Stomach smooth muscle (tissue), 2 donors: Measurements from ENCODE around the gene SARS1.

ENCODE experiments used
- H3K27ac ChIP-seq: one replicate; pipeline ENCODE4 v1.7.0; 2013; ENCODE audit warnings: mild to moderate bottlenecking, low read length, inconsistent platforms
- H3K27me3 ChIP-seq, 2 donors: one replicate each; pipeline ENCODE4 v1.7.0; 2013; ENCODE audit warnings: low read length in 2 of 2; ENCODE audit not compliant: insufficient read depth in 2 of 2, control insufficient read depth in 1 of 2
- H3K36me3 ChIP-seq, 2 donors: one replicate each; pipeline ENCODE4 v1.7.0; 2013; ENCODE audit warnings: low read length in 2 of 2; ENCODE audit not compliant: control insufficient read depth in 2 of 2, insufficient read depth in 2 of 2
- H3K4me1 ChIP-seq: one replicate; pipeline ENCODE4 v1.7.0; 2013; ENCODE audit warnings: low read length; ENCODE audit not compliant: control insufficient read depth, insufficient read depth
- H3K4me3 ChIP-seq, 2 donors: one replicate each; pipeline ENCODE4 v1.7.0; 2013; ENCODE audit warnings: low read length in 2 of 2
- H3K9ac ChIP-seq, 2 donors: one replicate each; pipeline ENCODE4 v1.7.0; 2013; ENCODE audit warnings: low read length in 2 of 2, mild to moderate bottlenecking in 1 of 2
- H3K9me3 ChIP-seq, 2 donors: one replicate each; pipeline ENCODE4 v1.7.0; 2013; ENCODE audit warnings: low read length in 2 of 2; ENCODE audit not compliant: control insufficient read depth in 2 of 2
- donor health status: healthy.
- donor health status: Pancreatic carcinoma.

The SARS1 gene

GRCh38 chr1:109184687-109185086 lies 29.0 kb upstream of the SARS1 start:
- Histone ChIP-seq H3K4me3 (no peak overlapping the region), H3K4me1 (peaks cover 2% of the 10 kb centered on the region), H3K36me3 (no peaks in the 10 kb centered on the region), H3K9ac (no peak overlapping the region), H3K9me3 (no peaks in the 10 kb centered on the region), H3K27me3 (no peaks in the 10 kb centered on the region), H3K27ac (no peak overlapping the region)

GRCh38 chr1:109185357-109185756 lies 28.4 kb upstream of the SARS1 start:
- Histone ChIP-seq H3K4me1 (peaks cover 2% of the 10 kb centered on the region), H3K27ac (no peak overlapping the region), H3K4me3 (no peak overlapping the region), H3K9me3 (no peaks in the 10 kb centered on the region), H3K27me3 (no peaks in the 10 kb centered on the region), H3K36me3 (no peaks in the 10 kb centered on the region), H3K9ac (no peak overlapping the region)

GRCh38 chr1:109185990-109186732 lies 27.6 kb upstream of the SARS1 start:
- no peaks in the 10 kb centered on the region for H3K9me3 ChIP-seq
- H3K36me3 ChIP-seq: no peaks in the 10 kb centered on the region
- H3K4me3 ChIP-seq: peak overlapping the region in 1 of 2 donors; percentile 5
- H3K4me1 ChIP-seq: peaks cover 2% of the 10 kb centered on the region
- H3K9ac ChIP-seq: peak overlapping the region in 1 of 2 donors; percentile 17
- no peak overlapping the region for H3K27ac ChIP-seq
- H3K27me3 ChIP-seq: no peaks in the 10 kb centered on the region

- Histone ChIP-seq H3K27me3 (no peaks in the 10 kb centered on the region), H3K4me3 (peak overlapping the region in 1 of 2 donors; percentile 5), H3K27ac (no peak overlapping the region), H3K9ac (peak overlapping the region in 1 of 2 donors; percentile 17), H3K4me1 (peaks cover 2% of the 10 kb centered on the region), H3K36me3 (no peaks in the 10 kb centered on the region), H3K9me3 (no peaks in the 10 kb centered on the region)
These were observed 27.0 kb upstream of the SARS1 start for GRCh38 chr1:109186733-109187086.

- H3K4me1 ChIP-seq: peaks cover 2% of the 10 kb centered on the region
- peak overlapping the region; percentile 11 for H3K27ac ChIP-seq
- no peaks in the 10 kb centered on the region for H3K27me3 ChIP-seq
- no peak overlapping the region for H3K4me3 ChIP-seq
- H3K36me3 ChIP-seq: no peaks in the 10 kb centered on the region
- peak overlapping the region in 1 of 2 donors; percentile 17 for H3K9ac ChIP-seq
- H3K9me3 ChIP-seq: no peaks in the 10 kb centered on the region
These were observed 26.6 kb upstream of the SARS1 start for GRCh38 chr1:109187127-109187526.

- Histone ChIP-seq H3K27ac (no peak overlapping the region), H3K27me3 (no peaks in the 10 kb centered on the region), H3K36me3 (no peaks in the 10 kb centered on the region), H3K9ac (no peak overlapping the region), H3K4me3 (no peak overlapping the region), H3K9me3 (no peaks in the 10 kb centered on the region), H3K4me1 (peaks cover 2% of the 10 kb centered on the region)
These were observed 25.5 kb upstream of the SARS1 start for GRCh38 chr1:109188200-109188599.

- H3K27me3 ChIP-seq: no peaks in the 10 kb centered on the region
- H3K9me3 ChIP-seq: no peaks in the 10 kb centered on the region
- H3K4me3 ChIP-seq: no peak overlapping the region
- peaks cover 2% of the 10 kb centered on the region for H3K4me1 ChIP-seq
- H3K9ac ChIP-seq: no peak overlapping the region
- H3K36me3 ChIP-seq: no peaks in the 10 kb centered on the region
- no peak overlapping the region for H3K27ac ChIP-seq
These were observed 24.9 kb upstream of the SARS1 start for GRCh38 chr1:109188781-109189180.

- H3K27ac ChIP-seq: no peak overlapping the region
- peaks cover 2% of the 10 kb centered on the region for H3K4me1 ChIP-seq
- H3K4me3 ChIP-seq: no peak overlapping the region
- no peaks in the 10 kb centered on the region for H3K27me3 ChIP-seq
- no peaks in the 10 kb centered on the region for H3K9me3 ChIP-seq
- H3K36me3 ChIP-seq: no peaks in the 10 kb centered on the region
- no peak overlapping the region for H3K9ac ChIP-seq
These were observed 23.5 kb upstream of the SARS1 start for GRCh38 chr1:109190189-109190588.

GRCh38 chr1:109191377-109191776 lies 22.3 kb upstream of the SARS1 start:
- no peaks in the 10 kb centered on the region for H3K36me3 ChIP-seq
- no peaks in the 10 kb centered on the region for H3K9me3 ChIP-seq
- H3K9ac ChIP-seq: no peak overlapping the region
- H3K27ac ChIP-seq: no peak overlapping the region
- H3K27me3 ChIP-seq: no peaks in the 10 kb centered on the region
- H3K4me3 ChIP-seq: no peak overlapping the region
- peaks cover 2% of the 10 kb centered on the region for H3K4me1 ChIP-seq

GRCh38 chr1:109191891-109192290 lies 21.8 kb upstream of the SARS1 start:
- Histone ChIP-seq H3K4me1 (no peaks in the 10 kb centered on the region), H3K9me3 (no peaks in the 10 kb centered on the region), H3K27ac (no peak overlapping the region), H3K4me3 (no peak overlapping the region), H3K27me3 (no peaks in the 10 kb centered on the region), H3K9ac (no peak overlapping the region), H3K36me3 (no peaks in the 10 kb centered on the region)

- no peaks in the 10 kb centered on the region for H3K36me3 ChIP-seq
- no peak overlapping the region for H3K9ac ChIP-seq
- H3K27ac ChIP-seq: no peak overlapping the region
- H3K27me3 ChIP-seq: no peaks in the 10 kb centered on the region
- H3K4me1 ChIP-seq: no peaks in the 10 kb centered on the region
- H3K9me3 ChIP-seq: no peaks in the 10 kb centered on the region
- H3K4me3 ChIP-seq: no peak overlapping the region
These were observed 21.3 kb upstream of the SARS1 start for GRCh38 chr1:109192433-109192832.
